Measurements from ENCODE around the gene IFT43.

- TF ChIP-seq, protein P1, sequence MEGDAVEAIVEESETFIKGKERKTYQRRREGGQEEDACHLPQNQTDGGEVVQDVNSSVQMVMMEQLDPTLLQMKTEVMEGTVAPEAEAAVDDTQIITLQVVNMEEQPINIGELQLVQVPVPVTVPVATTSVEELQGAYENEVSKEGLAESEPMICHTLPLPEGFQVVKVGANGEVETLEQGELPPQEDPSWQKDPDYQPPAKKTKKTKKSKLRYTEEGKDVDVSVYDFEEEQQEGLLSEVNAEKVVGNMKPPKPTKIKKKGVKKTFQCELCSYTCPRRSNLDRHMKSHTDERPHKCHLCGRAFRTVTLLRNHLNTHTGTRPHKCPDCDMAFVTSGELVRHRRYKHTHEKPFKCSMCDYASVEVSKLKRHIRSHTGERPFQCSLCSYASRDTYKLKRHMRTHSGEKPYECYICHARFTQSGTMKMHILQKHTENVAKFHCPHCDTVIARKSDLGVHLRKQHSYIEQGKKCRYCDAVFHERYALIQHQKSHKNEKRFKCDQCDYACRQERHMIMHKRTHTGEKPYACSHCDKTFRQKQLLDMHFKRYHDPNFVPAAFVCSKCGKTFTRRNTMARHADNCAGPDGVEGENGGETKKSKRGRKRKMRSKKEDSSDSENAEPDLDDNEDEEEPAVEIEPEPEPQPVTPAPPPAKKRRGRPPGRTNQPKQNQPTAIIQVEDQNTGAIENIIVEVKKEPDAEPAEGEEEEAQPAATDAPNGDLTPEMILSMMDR (conservative IDR thresholded peaks at IDR 0.05): no peak
- no peak for TF ChIP-seq ZFX (IDR thresholded peaks at IDR 0.05)
Observed at GRCh38 chr14:76006253-76006652, 20.7 kb downstream of the IFT43 start.
